T-cell (primary cell): Measurements from ENCODE around the gene NCCRP1. TPM values are rescaled to one million over a fixed set of nuclear protein-coding genes. Genes with fewer than 3 reads are reported as not detected.

Source experiments
- ATAC-seq, 4 experiments: fragments of 200-7000 bp in 3 of 4; fragments of 150-1000 bp in 1 of 4; cut with Tn5 transposase; replicated peaks in 1 of 4; 1 replicate in 3 of 4; 2 replicates in 1 of 4; pipeline ENCODE4 v1.10.0; 2021; ENCODE audit warnings: moderate library complexity in 3 of 4, mild to moderate bottlenecking in 2 of 4, moderate number of reproducible peaks in 1 of 4
- CTCF ChIA-PET, 2 donors: fragments of 300-600 bp; sonication (Branson Sonifier 250); formaldehyde crosslinking; loops; one replicate each; lab custom pipeline; 2022; ENCODE audit warnings: antibody characterized with exemption in 2 of 2; lab: Charles Lee
- POLR2A ChIA-PET, 2 donors: fragments of 300-600 bp; sonication (Branson Sonifier 250); formaldehyde crosslinking; loops; one replicate each; lab custom pipeline; 2022; ENCODE audit warnings: antibody characterized with exemption in 2 of 2; lab: Charles Lee
- DNase-seq, 35 experiments: peaks; one replicate each; pipeline versions ENCODE4 v3.0.0 to v3.0.0-alpha.2; 2013 to 2023
- H3K27ac ChIP-seq: one replicate; pipeline ENCODE4 v1.5.1; 2013; ENCODE audit warnings: low read length
- H3K27me3 ChIP-seq, 2 experiments: replicated peaks in 1 of 2; 1 replicate in 1 of 2; 2 replicates in 1 of 2; pipeline versions ENCODE4 v1.6.1 to v1.7.0; 2013; ENCODE audit warnings: low read length in 1 of 2, mixed read lengths in 1 of 2; ENCODE audit not compliant: control insufficient read depth in 2 of 2, insufficient read depth in 2 of 2; ENCODE audit errors: extremely low read depth in 1 of 2
- H3K36me3 ChIP-seq, 2 donors: 1 replicate in 1 of 2; 2 replicates in 1 of 2; pipeline versions ENCODE4 v1.6.1 to v1.7.0; 2013; ENCODE audit warnings: low read length in 1 of 2; ENCODE audit not compliant: control insufficient read depth in 2 of 2, insufficient read depth in 1 of 2; ENCODE audit errors: extremely low read depth in 1 of 2
- H3K4me1 ChIP-seq, 2 experiments: 1 replicate in 1 of 2; 2 replicates in 1 of 2; pipeline versions ENCODE4 v1.6.1 to v1.7.0; 2013; ENCODE audit warnings: low read length in 2 of 2, mixed read lengths in 1 of 2; ENCODE audit not compliant: insufficient read depth in 2 of 2, control insufficient read depth in 1 of 2; ENCODE audit errors: extremely low read depth in 1 of 2
- H3K4me3 ChIP-seq, 2 donors: 1 replicate in 1 of 2; 2 replicates in 1 of 2; pipeline versions ENCODE4 v1.5.1 to v1.7.0; 2013; ENCODE audit warnings: mild to moderate bottlenecking in 2 of 2, low read length in 1 of 2, moderate library complexity in 1 of 2; ENCODE audit not compliant: control insufficient read depth in 1 of 2; ENCODE audit errors: extremely low read depth in 1 of 2
- H3K9me3 ChIP-seq: 2 replicates; pipeline ENCODE4 v1.7.0; 2013
- H3K27ac Mint-ChIP-seq, 2 donors: one replicate each; pipeline ENCODE4 v1.8.0; 2020 to 2021; ENCODE audit warnings: mild to moderate bottlenecking in 2 of 2, mixed read lengths in 2 of 2
- H3K27me3 Mint-ChIP-seq, 2 donors: one replicate each; pipeline ENCODE4 v1.8.0; 2021 to 2022; ENCODE audit warnings: mixed read lengths in 2 of 2
- H3K36me3 Mint-ChIP-seq: one replicate; pipeline ENCODE4 v1.8.0; 2021; ENCODE audit warnings: mixed read lengths
- H3K4me1 Mint-ChIP-seq, 3 donors: one replicate each; pipeline ENCODE4 v1.8.0; 2020 to 2022; ENCODE audit warnings: mixed read lengths in 3 of 3, mild to moderate bottlenecking in 1 of 3
- H3K4me3 Mint-ChIP-seq, 3 donors: one replicate each; pipeline ENCODE4 v1.8.0; 2020 to 2022; ENCODE audit warnings: mild to moderate bottlenecking in 3 of 3, mixed read lengths in 3 of 3, moderate library complexity in 3 of 3
- H3K9me3 Mint-ChIP-seq, 3 donors: one replicate each; pipeline ENCODE4 v1.8.0; 2020 to 2022; ENCODE audit warnings: mixed read lengths in 3 of 3
- WGBS: methylation state at CpG from one replicate; pipeline ENCODE4 v1.1.5; 2013; ENCODE audit warnings: missing lambda C conversion rate; ENCODE audit not compliant: insufficient coverage; 5-methylcytosine and 5-hydroxymethylcytosine counted together
- total RNA-seq, 35 experiments: library from RNA in 6 of 35; stranded (reverse) in 6 of 35; fragments of 120-200 nt in 1 of 35; gene quantifications; one replicate each; pipeline versions ENCODE4 v1.2.1 to v1.2.4 and lab custom pipeline; 2013 to 2026

NCCRP1 gene
- total RNA-seq, 5 donors from 2014 or later (not counting 1 experiment from before 2014, with no cell fraction given), result 0.23 to 0.46 (median 0.41) TPM; not detected in 2

DNA sequence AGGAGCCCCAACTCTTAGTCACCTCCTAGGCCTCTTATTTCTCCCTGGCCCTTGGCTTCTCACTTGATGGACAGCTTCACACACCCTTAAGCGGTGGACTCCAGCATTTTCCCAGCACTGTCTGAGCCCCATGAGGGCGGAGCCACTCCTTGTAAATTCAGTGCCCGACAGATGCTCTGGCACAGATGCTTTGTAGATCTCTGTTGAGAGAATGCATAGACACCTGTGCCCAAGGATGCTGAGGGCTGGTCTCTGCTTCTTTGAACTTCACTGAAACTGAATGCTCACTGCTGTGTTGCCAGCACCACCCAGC is 4.0 kb downstream of the NCCRP1 start:
- DNase-seq, result no peak
- WGBS, result 90% methylated on average over 3 of the region's 3 CpGs
- Mint-ChIP-seq H3K9me3 (no peaks in the 10 kb centered on the region), H3K4me1 (peaks cover 13 to 16% (median 14%) of the 10 kb centered on the region in 3 donors), H3K27me3 (peaks cover 54 to 83% of the 10 kb centered on the region in 2 donors), H3K36me3 (no peaks in the 10 kb centered on the region), H3K27ac (no peak overlapping the region), H3K4me3 (no peak overlapping the region)
- Histone ChIP-seq H3K9me3 (no peaks in the 10 kb centered on the region), H3K4me3 (no peak overlapping the region), H3K36me3 (no peaks in the 10 kb centered on the region), H3K27me3 (peaks cover 11 to 91% of the 10 kb centered on the region in 2 experiments), H3K27ac (no peak overlapping the region), H3K4me1 (peaks cover 0 to 15% of the 10 kb centered on the region in 2 experiments)
- no peak for ATAC-seq
- ChIA-PET CTCF (no interaction called here), POLR2A (no interaction called here)

DNA sequence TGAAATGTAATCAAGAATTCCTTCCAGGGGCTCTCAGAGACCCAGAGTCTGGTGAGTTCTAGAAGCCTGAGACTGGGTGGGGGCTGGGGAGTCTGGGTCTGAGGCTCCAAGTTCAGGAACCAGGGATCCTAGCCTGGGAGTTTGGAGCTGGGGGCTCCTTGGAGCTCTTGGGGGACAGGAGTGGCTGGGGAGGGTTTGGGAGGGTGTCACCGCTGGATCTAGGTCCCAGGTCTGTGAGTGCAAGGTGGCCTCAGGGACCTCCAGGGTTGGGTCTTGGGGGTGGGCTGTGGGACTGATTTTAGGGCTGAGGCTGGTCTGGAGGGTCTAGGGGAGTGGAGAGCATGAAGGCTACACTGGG is 6.2 kb downstream of the NCCRP1 start:
- Mint-ChIP-seq H3K27me3 (peaks cover 45 to 73% of the 10 kb centered on the region in 2 donors), H3K27ac (no peak overlapping the region), H3K36me3 (no peaks in the 10 kb centered on the region), H3K4me3 (no peak overlapping the region), H3K9me3 (no peaks in the 10 kb centered on the region), H3K4me1 (no peaks in the 10 kb centered on the region)
- POLR2A ChIA-PET, result interaction anchor here (0.5 to 0.7 kb wide), 2 partner anchors 815 to 829 kb away, joined by 3 read pairs; partner anchors contain the start of genes GGN (in 1 of the 2) and PSMD8 (in 1 of the 2)
- Histone ChIP-seq H3K9me3 (no peaks in the 10 kb centered on the region), H3K36me3 (no peaks in the 10 kb centered on the region), H3K4me3 (no peak overlapping the region), H3K4me1 (no peaks in the 10 kb centered on the region), H3K27ac (no peak overlapping the region), H3K27me3 (peaks cover 11 to 75% of the 10 kb centered on the region in 2 experiments)
- DNase-seq (no peak), ATAC-seq (no peak)
- CTCF ChIA-PET, result interaction anchor here in 1 of 2 donors (0.6 kb wide), 1 partner anchor 349 kb away, joined by 6 read pairs; no protein-coding TSS in a partner anchor
- 100% methylated on average over 1 of the region's 1 CpG for WGBS

DNA sequence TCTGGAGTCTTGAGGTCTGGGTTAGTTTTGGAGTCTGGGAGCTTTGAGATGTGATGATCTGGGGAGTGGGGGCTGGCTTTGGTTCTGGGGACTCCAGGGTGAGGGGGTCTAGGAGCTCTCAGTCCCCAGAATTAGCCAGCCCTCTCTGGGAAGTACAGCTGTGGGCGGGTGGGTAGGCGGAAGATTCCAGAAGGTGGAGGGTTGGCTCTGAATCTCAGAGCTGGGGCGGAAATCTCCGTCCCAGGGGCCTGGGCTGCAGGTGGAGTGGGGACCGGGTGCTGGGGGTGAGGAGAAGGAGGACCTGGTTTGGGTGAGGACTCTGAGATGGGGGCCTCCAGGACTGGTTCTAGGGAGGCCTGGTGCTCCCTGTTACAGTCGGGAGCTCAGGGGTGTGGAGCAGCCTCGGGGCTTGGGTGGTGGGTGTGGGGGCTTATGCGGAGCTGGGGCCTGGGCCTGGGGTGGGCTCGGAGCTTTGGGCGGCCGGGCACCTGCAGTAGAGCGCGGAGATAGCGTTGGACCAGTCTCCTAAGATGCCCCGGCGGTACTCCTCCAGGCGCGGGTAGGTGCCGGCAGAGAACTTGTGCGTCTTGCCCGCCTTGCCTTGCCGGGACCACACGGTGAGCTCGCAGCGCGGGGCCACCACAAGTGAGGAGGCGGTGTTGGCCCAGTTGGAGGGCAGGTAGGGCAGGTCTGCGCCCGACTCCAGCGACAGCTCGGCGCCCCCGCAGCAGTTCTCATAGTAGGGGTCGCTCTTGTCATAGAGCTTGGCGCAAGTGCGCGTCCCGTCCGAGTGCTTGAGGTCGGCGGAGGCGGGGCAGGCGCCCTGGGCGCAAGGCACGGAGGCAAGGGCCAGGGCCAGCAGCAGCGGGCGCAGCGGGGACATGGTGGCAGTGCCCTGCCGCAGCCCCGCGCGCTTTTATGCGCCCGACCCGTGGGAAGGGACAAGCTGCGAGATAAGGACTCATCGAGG is 6.9 kb downstream of the NCCRP1 start, which contains the start of gene SYCN:
Gene SYCN, minus strand, starts transcription at position 892 of the 970 bp plus-strand sequence. Its CDS starts 9 bp downstream, at position 883.
- ChIA-PET POLR2A (interaction anchor here in 1 of 2 donors (0.7 kb wide), 1 partner anchor 829 kb away, joined by 3 read pairs; the partner anchor contains the start of gene PSMD8), CTCF (interaction anchor here in 1 of 2 donors (0.5 kb wide), 1 partner anchor 91 kb away, joined by 3 read pairs; no protein-coding TSS in a partner anchor)
- Histone ChIP-seq H3K4me1 (no peaks in the 10 kb centered on the region), H3K27ac (no peak within 1 kb of the TSS), H3K9me3 (no peaks in the 10 kb centered on the region), H3K4me3 (no peak within 1 kb of the TSS), H3K27me3 (peaks cover 8 to 68% of the 10 kb centered on the region in 2 experiments), H3K36me3 (no peaks in the 10 kb centered on the region)
- Mint-ChIP-seq H3K27ac (no peak within 1 kb of the TSS), H3K36me3 (no peaks in the 10 kb centered on the region), H3K9me3 (no peaks in the 10 kb centered on the region), H3K27me3 (peaks cover 40 to 66% of the 10 kb centered on the region in 2 donors), H3K4me3 (no peak within 1 kb of the TSS), H3K4me1 (no peaks in the 10 kb centered on the region)
- DNase-seq, result no peak
- WGBS, result 25% methylated on average over 57 of the region's 57 CpGs
- no peak for ATAC-seq

DNA sequence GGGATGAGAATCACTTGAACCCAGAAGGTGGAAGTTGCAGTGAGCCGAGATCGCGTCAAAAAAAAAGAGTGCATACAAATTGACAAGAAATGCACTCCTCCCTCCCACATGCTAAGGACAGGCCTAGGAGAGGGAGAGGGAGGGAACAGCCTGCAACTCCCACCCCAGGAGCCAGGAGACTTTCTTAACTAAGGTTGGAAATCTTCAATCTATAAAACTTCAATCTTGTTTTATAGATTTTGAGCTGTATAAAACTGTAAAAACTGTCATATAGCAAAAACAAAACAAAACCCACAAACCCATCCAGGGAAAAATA is 8.6 kb downstream of the NCCRP1 start:
- POLR2A ChIA-PET, result no interaction called here
- Mint-ChIP-seq H3K4me1 (no peaks in the 10 kb centered on the region), H3K9me3 (no peaks in the 10 kb centered on the region), H3K4me3 (no peak overlapping the region), H3K27ac (no peak overlapping the region), H3K27me3 (peaks cover 32 to 53% of the 10 kb centered on the region in 2 donors), H3K36me3 (no peaks in the 10 kb centered on the region)
- Histone ChIP-seq H3K27ac (no peak overlapping the region), H3K4me1 (no peaks in the 10 kb centered on the region), H3K27me3 (peaks cover 8 to 51% of the 10 kb centered on the region in 2 experiments), H3K9me3 (no peaks in the 10 kb centered on the region), H3K36me3 (no peaks in the 10 kb centered on the region), H3K4me3 (no peak overlapping the region)
- ATAC-seq (no peak), DNase-seq (no peak)
- WGBS, result no CpG with 5 or more reads among the region's 3 CpGs
- CTCF ChIA-PET, result no interaction called here

DNA sequence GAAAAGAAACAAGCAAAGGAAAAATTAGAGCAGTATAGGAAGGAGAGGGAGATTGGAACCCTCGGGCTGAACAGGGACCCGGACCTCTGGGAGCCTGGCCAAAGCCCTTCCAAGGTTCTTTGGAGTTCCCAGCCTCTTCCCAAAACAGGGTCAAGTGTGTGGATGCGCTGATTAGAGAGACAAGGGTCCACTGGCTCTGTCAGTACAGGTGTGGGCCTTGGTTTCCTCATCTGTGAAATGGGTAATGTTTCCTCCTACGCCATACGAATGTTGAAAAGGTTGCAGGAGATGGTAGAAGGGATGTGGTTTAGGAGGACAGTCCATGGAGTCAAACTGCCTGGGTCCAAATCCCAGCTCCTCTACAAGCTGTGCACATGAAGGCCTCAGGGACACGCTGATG is 9.4 kb downstream of the NCCRP1 start:
- no peaks in the 10 kb centered on the region for H3K9me3 Mint-ChIP-seq
- no peak overlapping the region for H3K27ac ChIP-seq
- no peaks in the 10 kb centered on the region for H3K36me3 Mint-ChIP-seq
- CTCF ChIA-PET, result no interaction called here
- POLR2A ChIA-PET, result no interaction called here
- H3K27me3 ChIP-seq, result peaks cover 4 to 44% of the 10 kb centered on the region in 2 experiments
- no peak overlapping the region for H3K4me3 Mint-ChIP-seq
- H3K9me3 ChIP-seq, result no peaks in the 10 kb centered on the region
- no peaks in the 10 kb centered on the region for H3K36me3 ChIP-seq
- no peak for DNase-seq
- no peak overlapping the region for H3K27ac Mint-ChIP-seq
- no peaks in the 10 kb centered on the region for H3K4me1 Mint-ChIP-seq
- 84% methylated on average over 3 of the region's 6 CpGs for WGBS
- ATAC-seq, result no peak
- no peak overlapping the region for H3K4me3 ChIP-seq
- peaks cover 24 to 46% of the 10 kb centered on the region in 2 donors for H3K27me3 Mint-ChIP-seq
- no peaks in the 10 kb centered on the region for H3K4me1 ChIP-seq

DNA sequence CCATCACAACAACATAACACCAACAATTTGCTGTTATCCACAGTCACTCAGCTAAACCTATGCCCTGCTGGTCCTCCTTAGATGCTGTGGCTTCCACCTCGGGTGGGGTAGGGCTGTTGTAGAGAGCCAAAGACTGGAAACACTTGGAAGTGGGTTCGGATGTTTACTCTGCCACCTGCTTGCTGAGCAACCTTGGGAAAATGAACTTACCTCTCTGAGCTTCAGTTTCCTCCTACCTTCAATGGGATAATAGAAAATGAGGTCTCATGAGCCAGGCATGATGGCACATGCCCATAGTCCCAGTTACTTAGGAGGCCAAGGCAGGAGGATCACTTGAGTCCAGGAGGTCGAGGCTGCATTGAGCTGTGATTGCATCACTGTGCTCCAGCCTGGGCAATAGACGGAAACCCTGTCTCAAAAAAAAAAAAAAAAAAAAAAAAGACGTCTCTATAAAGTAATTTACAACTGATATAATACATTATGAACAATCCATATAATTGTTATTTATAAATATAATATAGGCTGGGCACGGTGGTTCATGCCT is 10.6 kb downstream of the NCCRP1 start:
- Mint-ChIP-seq H3K4me3 (no peak overlapping the region), H3K9me3 (no peaks in the 10 kb centered on the region), H3K27me3 (peaks cover 14 to 33% of the 10 kb centered on the region in 2 donors), H3K27ac (no peak overlapping the region), H3K36me3 (no peaks in the 10 kb centered on the region), H3K4me1 (no peaks in the 10 kb centered on the region)
- Histone ChIP-seq H3K27me3 (peaks cover 4 to 41% of the 10 kb centered on the region in 2 experiments), H3K36me3 (no peaks in the 10 kb centered on the region), H3K27ac (no peak overlapping the region), H3K9me3 (no peaks in the 10 kb centered on the region), H3K4me1 (no peaks in the 10 kb centered on the region), H3K4me3 (no peak overlapping the region)
- DNase-seq, result no peak
- no peak for ATAC-seq
- ChIA-PET CTCF (interaction anchor here in 1 of 2 donors (0.6 kb wide), 1 partner anchor 139 kb away, joined by 4 read pairs; no protein-coding TSS in a partner anchor), POLR2A (no interaction called here)
- WGBS, result no CpG with 5 or more reads among the region's 6 CpGs
